ENCODE measurements around the gene ANO2.
A peak's percentile ranks its signal among the peaks of the same experiment; 100 is the strongest.

ANO2 gene

GRCh38 chr12:5945071-5946008 lies at the start of gene ANO2:
ANO2 (minus strand) TSS chr12:5945259; CDS start chr12:5945217, 42 bp downstream.
- DNase-seq, result no peak

- no peak for DNase-seq
Measured at GRCh38 chr12:5989621-5990020, 44.6 kb upstream of the ANO2 start.

GRCh38 chr12:5988659-5989116 lies 43.6 kb upstream of the ANO2 start:
- peak; percentile 23 for DNase-seq

DNA sequence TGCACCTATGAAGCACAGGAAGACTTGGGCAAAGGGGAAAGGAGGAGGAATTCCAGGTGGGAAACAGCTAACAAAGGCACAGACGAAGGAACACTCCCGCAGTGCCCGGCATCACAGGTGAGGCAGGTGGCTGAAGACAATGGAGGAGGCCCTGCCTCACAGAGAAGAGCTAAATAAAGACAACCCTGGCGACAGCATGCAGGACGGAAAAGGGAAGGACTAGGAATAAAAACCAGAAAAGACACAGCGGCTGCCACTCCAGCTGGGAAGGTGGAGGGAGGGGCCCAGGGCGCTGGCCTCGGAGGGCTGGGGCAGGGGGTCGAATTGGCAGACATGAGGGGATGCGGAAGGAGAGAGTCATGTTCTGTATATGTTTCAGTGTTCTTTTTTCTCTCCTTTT lies 43.0 kb upstream of the ANO2 start:
- DNase-seq, result no peak

DNA sequence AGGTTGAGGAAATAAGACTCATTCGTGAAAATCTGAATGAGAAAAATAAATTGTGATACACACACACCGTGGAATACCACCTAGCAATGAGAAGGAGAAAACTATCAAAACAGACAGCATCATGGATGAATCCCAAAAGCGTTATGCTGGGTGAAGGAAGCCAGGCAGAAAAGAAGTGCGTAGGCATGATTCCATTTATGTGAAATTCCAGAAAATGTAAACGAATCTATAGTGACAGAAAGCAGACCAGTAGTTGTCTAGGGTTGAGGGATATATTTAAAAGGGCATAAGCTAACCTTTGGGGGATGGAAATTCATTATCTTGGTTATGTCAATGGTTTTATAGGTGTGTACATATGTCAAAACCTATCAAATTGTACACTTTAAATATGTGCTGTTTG lies 42.5 kb upstream of the ANO2 start:
- DNase-seq, result no peak

DNA sequence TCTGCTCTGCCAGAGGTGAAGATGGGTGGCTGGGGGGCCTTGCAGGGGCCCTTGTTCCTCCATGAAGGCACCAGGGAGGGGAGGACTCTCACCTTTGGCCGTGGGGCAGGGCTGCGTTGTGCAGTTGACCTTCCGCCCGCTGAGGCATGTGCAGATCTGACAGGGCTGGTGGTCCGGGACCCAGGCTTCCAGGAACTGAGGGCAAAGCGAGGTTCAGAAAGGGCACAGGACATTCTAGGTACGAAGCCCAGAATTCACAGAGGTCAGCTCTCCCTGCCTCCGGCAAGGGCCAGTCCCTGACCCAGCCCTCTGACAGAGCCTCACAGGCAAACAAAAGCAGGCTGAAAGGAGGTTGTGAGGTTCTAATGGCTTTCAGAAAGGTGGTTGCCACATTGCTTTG lies 40.4 kb upstream of the ANO2 start:
- DNase-seq, result no peak

DNA sequence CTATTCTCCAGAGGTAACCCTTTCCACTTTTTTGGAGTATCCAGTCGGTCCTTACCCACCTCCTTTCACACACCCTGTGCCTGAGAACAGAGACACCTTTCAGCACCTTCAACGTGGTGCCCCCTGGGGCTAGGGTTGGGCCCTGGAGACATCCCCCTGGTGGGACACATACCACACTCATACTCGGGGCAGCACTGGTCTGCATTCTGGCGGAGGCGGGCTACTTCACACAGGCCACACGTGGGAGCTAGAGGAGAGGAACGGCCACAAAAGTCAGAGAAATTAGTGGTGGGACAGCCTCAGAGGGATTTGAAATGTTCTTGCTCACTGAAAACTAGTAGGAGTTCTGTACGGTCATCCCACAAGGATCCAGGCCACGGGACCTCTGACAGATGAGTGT lies 39.8 kb upstream of the ANO2 start:
- DNase-seq, result no peak

DNA sequence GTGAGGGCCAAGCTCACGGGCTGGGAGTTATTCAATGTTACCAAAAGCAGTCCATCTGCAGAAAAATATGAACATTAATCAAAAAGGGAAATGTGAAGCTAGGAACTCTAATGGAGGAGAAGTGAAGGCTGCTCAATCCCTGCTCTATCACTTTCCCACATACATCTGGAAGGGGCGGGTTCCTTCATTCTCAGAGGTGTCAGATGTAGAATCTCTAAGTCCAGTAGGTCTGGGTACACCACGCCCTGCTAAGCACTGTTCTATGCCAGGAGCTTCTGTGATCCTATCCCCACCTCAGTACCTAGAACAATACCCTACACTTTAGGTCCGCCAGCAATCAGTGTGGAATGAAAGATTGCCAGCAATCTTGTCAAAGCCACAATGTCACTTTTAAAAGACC lies 37.0 kb upstream of the ANO2 start:
- DNase-seq, result no peak

- DNase-seq, result no peak
Measured at GRCh38 chr12:5977556-5977955, 32.5 kb upstream of the ANO2 start.

GRCh38 chr12:5976711-5977110 lies 31.7 kb upstream of the ANO2 start:
- no peak for DNase-seq

GRCh38 chr12:5976196-5976595 lies 31.1 kb upstream of the ANO2 start:
- no peak for DNase-seq

DNA sequence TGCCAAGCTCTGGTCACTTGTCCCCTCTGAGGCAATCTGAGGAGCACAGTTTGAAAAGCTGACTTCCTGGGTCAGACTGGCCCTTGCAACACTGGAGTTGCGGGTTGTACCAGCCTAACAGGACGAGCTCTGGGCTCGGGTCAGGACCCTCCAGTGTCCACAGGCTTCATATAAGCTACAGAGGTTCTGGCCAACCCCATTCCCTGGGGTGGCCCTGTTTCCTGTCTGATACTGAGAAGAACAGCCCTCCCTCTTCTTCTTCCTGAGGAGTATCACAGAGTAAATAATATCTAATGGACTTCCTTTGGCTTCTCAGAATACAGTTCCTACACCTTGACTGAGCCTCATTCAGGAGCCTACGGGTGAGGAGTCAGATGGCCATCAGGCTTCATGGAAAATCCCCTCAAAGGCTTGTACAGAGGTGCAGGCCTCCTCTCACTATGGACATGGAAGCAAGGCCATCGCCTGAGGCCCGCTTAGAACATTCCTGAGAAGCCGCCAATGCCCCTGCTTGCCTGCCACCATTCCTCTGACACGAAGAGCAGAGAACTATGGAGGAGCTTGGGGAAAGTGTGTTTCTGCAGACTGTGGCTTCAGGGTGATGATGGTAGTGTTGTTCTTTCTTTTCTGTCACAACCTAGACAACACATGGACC lies 28.5 kb upstream of the ANO2 start:
- DNase-seq, result no peak

DNA sequence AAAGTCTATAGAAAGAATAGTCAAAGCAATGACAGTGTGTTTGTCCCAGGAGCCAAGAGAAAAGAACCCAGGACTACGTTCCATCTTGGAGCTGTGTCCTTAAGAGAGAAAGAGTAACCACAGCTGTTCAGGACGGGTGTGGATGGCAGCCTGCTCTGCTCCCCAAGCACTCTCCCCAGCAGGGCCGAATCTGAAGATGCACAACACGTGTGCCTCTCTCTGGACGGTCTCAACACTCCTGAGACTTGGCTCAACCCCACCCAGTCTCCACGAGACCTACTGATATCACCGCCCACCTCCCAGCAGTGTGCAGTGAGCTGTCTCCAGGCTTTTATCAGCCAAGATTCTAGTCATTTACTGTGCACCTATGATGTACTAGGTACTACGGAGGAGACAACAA lies 27.3 kb upstream of the ANO2 start:
- no peak for DNase-seq

GRCh38 chr12:5971194-5971850 lies 26.3 kb upstream of the ANO2 start:
- DNase-seq, result no peak

GRCh38 chr12:5969974-5970690 lies 25.1 kb upstream of the ANO2 start:
- DNase-seq, result no peak

DNA sequence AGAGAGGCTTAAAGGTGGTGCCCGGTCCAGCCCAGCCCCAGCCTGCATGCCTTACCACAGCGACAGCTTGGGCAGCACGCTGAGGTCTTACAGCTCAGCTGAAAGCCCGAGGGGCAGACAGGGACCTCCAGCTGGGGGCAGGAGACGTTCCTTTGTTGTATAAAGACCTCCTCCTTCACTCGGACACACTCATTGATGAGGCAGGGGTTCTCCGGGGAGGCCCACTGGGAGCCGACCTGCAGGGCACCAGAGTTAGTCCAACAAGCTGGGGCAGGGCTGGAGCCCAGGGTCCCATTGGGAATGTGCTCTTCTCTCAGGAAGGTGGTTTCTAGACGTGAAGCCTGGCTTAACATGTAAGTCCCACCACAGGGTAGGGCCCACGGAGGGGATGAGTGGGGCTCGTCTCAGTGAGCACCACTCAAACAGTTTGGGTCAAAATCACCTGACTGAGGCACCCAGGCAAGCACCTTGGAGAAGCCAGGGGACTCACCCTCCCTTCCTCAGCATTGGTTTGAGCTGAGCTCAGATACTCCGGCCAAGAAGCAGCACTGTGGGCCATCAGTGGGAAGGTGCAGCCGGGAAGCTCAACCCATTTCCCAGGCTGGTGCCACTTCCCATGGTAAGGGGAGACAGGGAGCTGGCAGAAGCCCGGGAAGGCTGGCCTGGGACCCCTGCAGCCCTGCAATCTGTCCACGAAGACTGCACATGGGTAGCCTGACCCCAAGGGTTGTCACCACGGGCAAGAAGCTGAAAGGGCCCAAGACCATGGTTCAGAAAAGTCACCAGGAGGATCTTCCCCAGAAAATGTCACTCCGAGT lies 24.3 kb upstream of the ANO2 start:
- DNase-seq, result no peak

- DNase-seq, result no peak
Measured at GRCh38 chr12:5967645-5968415, 22.8 kb upstream of the ANO2 start.

GRCh38 chr12:5966486-5967095 lies 21.5 kb upstream of the ANO2 start:
- no peak for DNase-seq

DNA sequence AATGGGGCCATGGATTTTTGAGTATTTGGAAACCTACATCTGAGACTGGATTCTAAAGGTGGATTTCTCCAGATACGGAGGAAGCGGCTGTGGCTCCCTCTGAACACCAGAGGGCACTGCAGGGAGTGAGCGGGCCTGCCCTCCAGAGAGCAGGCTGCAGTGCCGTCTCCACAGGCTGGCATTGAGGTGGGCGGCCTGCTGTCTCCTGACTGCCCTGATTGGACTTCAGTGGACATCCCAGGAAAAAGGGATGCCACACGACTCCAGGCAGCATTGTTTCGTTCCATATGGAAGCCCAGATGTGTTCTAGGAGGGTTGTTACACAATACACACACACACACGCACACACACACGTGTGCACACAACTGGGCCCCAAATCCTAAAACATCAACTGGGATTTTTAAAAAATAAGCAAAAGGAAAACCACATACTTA lies 20.9 kb upstream of the ANO2 start:
- DNase-seq, result peak; percentile 17
